ENCODE results near the gene CNEP1R1. TPM values are rescaled to one million over a fixed set of nuclear protein-coding genes. Genes with fewer than 3 reads are reported as not detected.

Gene CNEP1R1
- total and polyA plus RNA-seq, 2 experiments from 2014 or later: 14.4 to 24.3 TPM

- H3K36me3 ChIP-seq: no peaks in the 10 kb centered on the region
- no peaks in the 10 kb centered on the region for H3K27me3 ChIP-seq
- DNase-seq (ENCODE audit: low read depth in 1 of 2, low spot score in 1 of 2): no peak
- no peaks in the 10 kb centered on the region for H3K4me1 ChIP-seq (ENCODE audit: low read depth)
- TF ChIP-seq CTCF (IDR thresholded peaks at IDR 0.05; ENCODE audit: low read depth, low read length): no peak
- H3K9me3 ChIP-seq (ENCODE audit: low read depth): no peaks in the 10 kb centered on the region
- H3K27ac ChIP-seq: no peak overlapping the region
- H3K4me3 ChIP-seq: no peak overlapping the region
Observed at GRCh38 chr16:50050802-50051201, 25.8 kb downstream of the CNEP1R1 start.

GRCh38 chr16:50056226-50056625 is 31.2 kb downstream of the CNEP1R1 start:
- no peaks in the 10 kb centered on the region for H3K4me1 ChIP-seq (ENCODE audit: low read depth)
- H3K27ac ChIP-seq: no peak overlapping the region
- H3K4me3 ChIP-seq: no peak overlapping the region
- no peaks in the 10 kb centered on the region for H3K27me3 ChIP-seq
- no peaks in the 10 kb centered on the region for H3K36me3 ChIP-seq
- no peaks in the 10 kb centered on the region for H3K9me3 ChIP-seq (ENCODE audit: low read depth)
- no peak for TF ChIP-seq CTCF (IDR thresholded peaks at IDR 0.05; ENCODE audit: low read depth, low read length)
- DNase-seq (ENCODE audit: low read depth in 1 of 2, low spot score in 1 of 2): no peak

GRCh38 chr16:50058091-50058771 is 33.2 kb downstream of the CNEP1R1 start:
- Histone ChIP-seq H3K9me3 (ENCODE audit: low read depth) (no peaks in the 10 kb centered on the region), H3K4me3 (no peak overlapping the region), H3K36me3 (no peaks in the 10 kb centered on the region), H3K4me1 (ENCODE audit: low read depth) (no peaks in the 10 kb centered on the region), H3K27ac (no peak overlapping the region), H3K27me3 (no peaks in the 10 kb centered on the region)
- no peak for TF ChIP-seq CTCF (IDR thresholded peaks at IDR 0.05; ENCODE audit: low read depth, low read length)
- DNase-seq (ENCODE audit: low read depth in 1 of 2, low spot score in 1 of 2): no peak

- Histone ChIP-seq H3K4me1 (ENCODE audit: low read depth) (no peaks in the 10 kb centered on the region), H3K27ac (no peak overlapping the region), H3K4me3 (no peak overlapping the region), H3K9me3 (ENCODE audit: low read depth) (no peaks in the 10 kb centered on the region), H3K27me3 (no peaks in the 10 kb centered on the region), H3K36me3 (no peaks in the 10 kb centered on the region)
- DNase-seq (ENCODE audit: low read depth in 1 of 2, low spot score in 1 of 2): no peak
- TF ChIP-seq CTCF (IDR thresholded peaks at IDR 0.05; ENCODE audit: low read depth, low read length): no peak
Observed at GRCh38 chr16:50059111-50059510, 34.1 kb downstream of the CNEP1R1 start.

GRCh38 chr16:50059669-50060068 is 34.6 kb downstream of the CNEP1R1 start:
- Histone ChIP-seq H3K9me3 (ENCODE audit: low read depth) (no peaks in the 10 kb centered on the region), H3K36me3 (no peaks in the 10 kb centered on the region), H3K27me3 (no peaks in the 10 kb centered on the region), H3K4me3 (no peak overlapping the region), H3K4me1 (ENCODE audit: low read depth) (no peaks in the 10 kb centered on the region), H3K27ac (no peak overlapping the region)
- no peak for DNase-seq (ENCODE audit: low read depth in 1 of 2, low spot score in 1 of 2)
- TF ChIP-seq CTCF (IDR thresholded peaks at IDR 0.05; ENCODE audit: low read depth, low read length): no peak

Data from cardiac muscle cell (in vitro differentiated cells and primary cell).